GM21717 (cell line): ENCODE results near the gene PAM.
"Not testable (repeated sequence)": the region's sequence is repeated elsewhere in the genome, so short reads cannot be mapped to it uniquely, and the experiment has no call there.

Source experiments
- ATAC-seq: cut with Tn5 transposase; IDR thresholded peaks from one replicate; pipeline ENCODE4 v1.9.1; 2021; ENCODE audit warnings: mild to moderate bottlenecking, moderate library complexity; ENCODE audit not compliant: unreplicated experiment

PAM gene

GRCh38 chr5:102891175-102891574 is 136.1 kb downstream of the PAM start:
- no peak for ATAC-seq

GRCh38 chr5:102893942-102894341 is 138.8 kb downstream of the PAM start:
- ATAC-seq: no peak

- no peak for ATAC-seq
Observed at GRCh38 chr5:102895234-102895633, 140.1 kb downstream of the PAM start.

- ATAC-seq: no peak
Observed at GRCh38 chr5:102895976-102896375, 140.9 kb downstream of the PAM start.

GRCh38 chr5:102901424-102902134 is 146.5 kb downstream of the PAM start:
- ATAC-seq: no peak

- no peak for ATAC-seq
Observed at GRCh38 chr5:102902135-102902448, 147.0 kb downstream of the PAM start.

GRCh38 chr5:102902647-102903046 is 147.5 kb downstream of the PAM start:
- no peak for ATAC-seq

- no peak for ATAC-seq
Observed at GRCh38 chr5:102903074-102903871, 148.2 kb downstream of the PAM start.

GRCh38 chr5:102905056-102905455 is 150.0 kb downstream of the PAM start:
- ATAC-seq: no peak

GRCh38 chr5:102907099-102907498 is 152.0 kb downstream of the PAM start:
- not testable (repeated sequence) for ATAC-seq

GRCh38 chr5:102910240-102911226 is 155.4 kb downstream of the PAM start:
- no peak for ATAC-seq

GRCh38 chr5:102911973-102912372 is 156.9 kb downstream of the PAM start:
- ATAC-seq: no peak

GRCh38 chr5:102916109-102916508 is 161.0 kb downstream of the PAM start:
- no peak for ATAC-seq

- no peak for ATAC-seq
Observed at GRCh38 chr5:102918986-102919610, 164.0 kb downstream of the PAM start.

GRCh38 chr5:102920762-102921161 is 165.7 kb downstream of the PAM start:
- ATAC-seq: no peak

- no peak for ATAC-seq
Observed at GRCh38 chr5:102921341-102922044, 166.4 kb downstream of the PAM start.

GRCh38 chr5:102922111-102922720 is 167.1 kb downstream of the PAM start:
- no peak for ATAC-seq

GRCh38 chr5:102922799-102923477 is 167.8 kb downstream of the PAM start:
- ATAC-seq: no peak

GRCh38 chr5:102924963-102925362 is 169.9 kb downstream of the PAM start:
- no peak for ATAC-seq
